ENCODE measurements around the gene CALN1. TPM values are rescaled to one million over a fixed set of nuclear protein-coding genes. Genes with fewer than 3 reads are reported as not detected.
A peak's percentile ranks its signal among the peaks of the same experiment; 100 is the strongest.

The CALN1 gene
- total RNA-seq, 2 donors from 2014 or later = 0.52 to 1.6 TPM

DNA sequence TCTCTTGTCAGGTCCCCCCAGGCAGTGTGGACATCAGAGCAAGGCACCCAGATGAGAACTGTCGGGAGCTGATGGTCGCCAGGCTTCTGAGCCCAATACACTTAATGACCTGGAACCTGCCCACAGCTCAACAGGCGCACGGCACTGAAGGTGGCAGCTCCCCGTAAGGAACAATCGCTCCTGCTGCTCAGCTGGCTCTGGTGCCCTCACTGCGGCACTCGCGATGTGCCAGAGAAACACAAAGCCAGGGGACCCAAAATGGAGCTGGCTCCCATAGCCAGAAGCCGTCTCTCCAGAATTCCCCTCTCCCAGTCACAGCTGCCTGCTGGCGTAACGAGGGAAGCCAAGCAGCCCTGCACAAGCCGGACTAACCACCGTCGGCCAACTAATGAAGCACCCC, 6.3 kb downstream of the CALN1 start:
- DNase-seq = no peak
- Histone ChIP-seq H3K9me3 (no peaks in the 10 kb centered on the region), H3K27ac (no peak overlapping the region), H3K27me3 (no peaks in the 10 kb centered on the region), H3K36me3 (replicated peaks in 1 of 2; ENCODE audit: insufficient read depth in 1 of 2, low read depth in 2 of 2) (no peaks in the 10 kb centered on the region), H3K4me1 (no peaks in the 10 kb centered on the region), H3K4me3 (no peak overlapping the region)
- intact Hi-C loops (cut with DNase I) = no loop called here
- no peak for ATAC-seq
- TF ChIP-seq, protein P1, sequence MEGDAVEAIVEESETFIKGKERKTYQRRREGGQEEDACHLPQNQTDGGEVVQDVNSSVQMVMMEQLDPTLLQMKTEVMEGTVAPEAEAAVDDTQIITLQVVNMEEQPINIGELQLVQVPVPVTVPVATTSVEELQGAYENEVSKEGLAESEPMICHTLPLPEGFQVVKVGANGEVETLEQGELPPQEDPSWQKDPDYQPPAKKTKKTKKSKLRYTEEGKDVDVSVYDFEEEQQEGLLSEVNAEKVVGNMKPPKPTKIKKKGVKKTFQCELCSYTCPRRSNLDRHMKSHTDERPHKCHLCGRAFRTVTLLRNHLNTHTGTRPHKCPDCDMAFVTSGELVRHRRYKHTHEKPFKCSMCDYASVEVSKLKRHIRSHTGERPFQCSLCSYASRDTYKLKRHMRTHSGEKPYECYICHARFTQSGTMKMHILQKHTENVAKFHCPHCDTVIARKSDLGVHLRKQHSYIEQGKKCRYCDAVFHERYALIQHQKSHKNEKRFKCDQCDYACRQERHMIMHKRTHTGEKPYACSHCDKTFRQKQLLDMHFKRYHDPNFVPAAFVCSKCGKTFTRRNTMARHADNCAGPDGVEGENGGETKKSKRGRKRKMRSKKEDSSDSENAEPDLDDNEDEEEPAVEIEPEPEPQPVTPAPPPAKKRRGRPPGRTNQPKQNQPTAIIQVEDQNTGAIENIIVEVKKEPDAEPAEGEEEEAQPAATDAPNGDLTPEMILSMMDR (IDR thresholded peaks at IDR 0.05) = no peak
- no peak for TF ChIP-seq POLR2A (IDR thresholded peaks at IDR 0.05)
- WGBS, 2 donors = 81 to 82% methylated on average over 10 to 15 of the region's 15 CpGs

DNA sequence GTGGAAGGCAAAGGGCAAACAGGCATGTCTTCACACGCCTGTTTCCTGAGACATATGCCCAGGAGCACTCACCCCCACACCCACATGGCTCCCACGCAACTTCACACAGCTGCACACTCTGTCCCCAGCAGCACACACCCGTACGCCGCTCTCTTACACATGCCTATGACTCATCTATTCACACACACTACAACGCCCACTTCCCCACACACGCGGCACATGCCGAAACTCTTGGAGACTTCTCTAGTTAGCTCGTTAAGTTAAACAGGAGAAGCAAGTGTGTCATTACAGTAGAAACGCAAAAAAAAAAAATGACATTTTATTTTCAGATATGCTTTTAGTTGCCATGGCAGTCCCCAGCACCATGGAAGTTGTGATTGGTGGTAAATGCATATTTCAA, 6.7 kb downstream of the CALN1 start:
- TF ChIP-seq, protein P1 (IDR thresholded peaks at IDR 0.05) = no peak
- TF ChIP-seq POLR2A (IDR thresholded peaks at IDR 0.05) = no peak
- Histone ChIP-seq H3K9me3 (no peaks in the 10 kb centered on the region), H3K4me3 (no peak overlapping the region), H3K4me1 (no peaks in the 10 kb centered on the region), H3K36me3 (replicated peaks in 1 of 2; ENCODE audit: insufficient read depth in 1 of 2, low read depth in 2 of 2) (no peaks in the 10 kb centered on the region), H3K27me3 (no peaks in the 10 kb centered on the region), H3K27ac (no peak overlapping the region)
- ATAC-seq = no peak
- DNase-seq = peak in 1 of 4 donors; percentile 56
- intact Hi-C loops (cut with DNase I) = no loop called here
- WGBS, 2 donors = 60 to 74% methylated on average over 11 of the region's 11 CpGs

DNA sequence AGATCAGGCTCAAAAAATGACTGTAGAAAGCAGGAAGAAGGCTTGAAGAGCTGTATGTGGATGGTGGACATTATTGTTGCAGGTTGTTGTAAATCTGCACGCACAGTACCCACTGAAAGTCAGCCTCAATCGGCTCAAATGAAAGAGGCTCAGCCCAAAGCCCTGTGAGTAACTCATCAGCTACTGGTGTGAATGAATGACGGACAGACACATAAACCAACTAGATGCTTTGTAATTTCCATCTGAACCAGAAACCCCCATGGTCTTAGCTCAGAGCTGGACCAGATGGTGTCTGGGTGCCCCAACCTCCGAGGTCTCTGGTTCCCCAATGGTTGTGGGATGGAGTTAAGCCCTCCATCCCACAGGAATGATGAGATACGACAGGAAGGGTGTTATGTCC, 7.4 kb downstream of the CALN1 start:
- WGBS, 2 donors = 72 to 81% methylated on average over 5 of the region's 5 CpGs
- ATAC-seq (no peak), DNase-seq (no peak)
- intact Hi-C loops (cut with DNase I) = no loop called here
- Histone ChIP-seq H3K9me3 (no peaks in the 10 kb centered on the region), H3K4me3 (no peak overlapping the region), H3K36me3 (replicated peaks in 1 of 2; ENCODE audit: insufficient read depth in 1 of 2, low read depth in 2 of 2) (no peaks in the 10 kb centered on the region), H3K27ac (no peak overlapping the region), H3K4me1 (no peaks in the 10 kb centered on the region), H3K27me3 (no peaks in the 10 kb centered on the region)
- TF ChIP-seq, protein P1 (IDR thresholded peaks at IDR 0.05) = no peak
- no peak for TF ChIP-seq POLR2A (IDR thresholded peaks at IDR 0.05)

DNA sequence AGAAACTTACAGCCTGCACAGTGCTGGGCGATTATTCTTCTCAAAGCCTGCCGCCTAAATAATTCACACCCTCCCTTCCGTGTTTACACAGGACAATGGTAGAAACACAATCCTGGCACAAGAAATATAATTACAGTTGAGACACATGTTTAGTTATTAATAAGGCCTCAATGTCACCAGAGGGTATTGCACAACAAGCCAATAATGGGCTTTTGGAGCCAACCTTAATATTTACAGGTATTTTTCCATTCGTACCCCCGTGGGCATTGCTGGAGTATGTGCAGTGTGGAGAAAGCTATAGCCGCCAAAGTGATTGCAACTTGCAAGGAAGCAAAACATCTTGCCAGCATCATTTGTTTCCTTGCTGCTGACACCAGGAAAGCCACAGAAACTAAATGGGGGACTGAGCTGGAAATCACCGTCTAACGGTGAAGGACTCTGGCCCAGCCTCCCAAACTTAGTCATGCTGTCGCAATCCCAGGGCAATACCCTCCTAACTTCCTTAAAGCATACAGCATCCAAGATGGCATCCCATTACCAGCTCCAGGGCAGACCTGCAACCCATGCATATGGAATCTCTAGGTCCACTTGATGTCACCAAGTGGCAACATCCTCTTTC, 8.6 kb downstream of the CALN1 start:
- ATAC-seq = peak; percentile 42
- Histone ChIP-seq H3K27me3 (no peaks in the 10 kb centered on the region), H3K27ac (no peak overlapping the region), H3K4me1 (no peaks in the 10 kb centered on the region), H3K4me3 (no peak overlapping the region), H3K9me3 (no peaks in the 10 kb centered on the region), H3K36me3 (replicated peaks in 1 of 2; ENCODE audit: insufficient read depth in 1 of 2, low read depth in 2 of 2) (no peaks in the 10 kb centered on the region)
- intact Hi-C loops (cut with DNase I) = no loop called here
- TF ChIP-seq, protein P1 (IDR thresholded peaks at IDR 0.05) = no peak
- no peak for TF ChIP-seq POLR2A (IDR thresholded peaks at IDR 0.05)
- WGBS, 2 donors = 41 to 53% methylated on average over 9 of the region's 9 CpGs
- DNase-seq = peak in 1 of 4 donors; percentile 9

DNA sequence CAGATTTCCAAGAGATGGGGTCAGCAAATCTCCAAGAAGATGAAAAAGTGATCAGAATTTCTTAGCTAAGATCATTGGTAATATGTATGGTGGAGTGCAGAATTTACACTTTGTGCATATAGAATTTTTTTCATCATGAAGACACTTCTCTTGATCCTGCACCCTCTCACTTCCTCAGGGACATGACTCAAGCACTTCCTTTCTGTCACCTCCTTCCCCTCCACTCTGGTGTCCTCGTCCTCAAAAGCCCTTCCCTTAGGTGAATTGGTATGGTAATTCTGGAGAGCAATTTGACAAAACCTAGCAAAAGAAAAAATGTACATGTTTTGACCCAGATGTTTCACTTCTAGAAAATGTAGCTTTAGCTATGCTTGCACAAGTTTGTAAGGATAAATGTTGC, 18.1 kb downstream of the CALN1 start:
- Histone ChIP-seq H3K9me3 (no peaks in the 10 kb centered on the region), H3K36me3 (replicated peaks in 1 of 2; ENCODE audit: insufficient read depth in 1 of 2, low read depth in 2 of 2) (no peaks in the 10 kb centered on the region), H3K4me1 (no peaks in the 10 kb centered on the region), H3K4me3 (no peak overlapping the region), H3K27me3 (no peaks in the 10 kb centered on the region), H3K27ac (no peak overlapping the region)
- 43 to 78% methylated on average over 1 of the region's 1 CpG for WGBS, 2 donors
- no peak for TF ChIP-seq POLR2A (IDR thresholded peaks at IDR 0.05)
- TF ChIP-seq, protein P1 (IDR thresholded peaks at IDR 0.05) = no peak
- no peak for ATAC-seq
- DNase-seq = no peak
- intact Hi-C loops (cut with DNase I) = no loop called here
